Fibroblast of mammary gland (primary cell): Measurements from ENCODE around the gene PALM2AKAP2.

ENCODE experiments used
- DNase-seq: peaks from one replicate; pipeline ENCODE4 v3.0.0-alpha.2; 2010; ENCODE audit warnings: low read depth
- H3K4me3 ChIP-seq: 2 replicates; pipeline ENCODE4 v1.5.1; 2011; ENCODE audit warnings: low read depth, mild to moderate bottlenecking, low read length, moderate library complexity; ENCODE audit not compliant: control insufficient read depth
- TF ChIP-seq, protein P1 (sequence below): conservative IDR thresholded peaks from 2 replicates; pipeline ENCODE4 v1.5.1; 2011; ENCODE audit warnings: low read depth, low read length, inconsistent platforms; ENCODE audit not compliant: control insufficient read depth, insufficient read depth

Gene PALM2AKAP2

DNA sequence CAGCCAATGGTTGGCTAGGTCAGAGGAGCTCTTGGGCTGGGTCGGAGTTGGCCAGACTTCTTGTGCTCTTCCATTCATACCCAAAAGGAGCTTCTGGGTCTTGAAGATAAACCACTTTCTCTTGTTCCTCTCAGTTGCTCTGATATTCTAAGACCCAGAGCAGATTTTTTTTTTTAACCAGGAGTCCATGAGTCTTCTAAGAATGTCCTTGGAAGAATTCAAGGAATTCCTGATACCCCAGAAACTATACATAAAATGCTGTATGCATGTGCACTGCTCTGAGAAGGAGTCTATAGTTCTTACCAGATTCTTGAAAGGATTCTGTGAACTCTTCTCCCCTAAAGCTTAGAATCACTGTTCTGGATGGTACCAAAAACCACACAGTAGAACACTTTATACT lies 9.9 kb upstream of the PALM2AKAP2 start:
- no peak overlapping the region for H3K4me3 ChIP-seq
- DNase-seq = no peak
- TF ChIP-seq, protein P1, sequence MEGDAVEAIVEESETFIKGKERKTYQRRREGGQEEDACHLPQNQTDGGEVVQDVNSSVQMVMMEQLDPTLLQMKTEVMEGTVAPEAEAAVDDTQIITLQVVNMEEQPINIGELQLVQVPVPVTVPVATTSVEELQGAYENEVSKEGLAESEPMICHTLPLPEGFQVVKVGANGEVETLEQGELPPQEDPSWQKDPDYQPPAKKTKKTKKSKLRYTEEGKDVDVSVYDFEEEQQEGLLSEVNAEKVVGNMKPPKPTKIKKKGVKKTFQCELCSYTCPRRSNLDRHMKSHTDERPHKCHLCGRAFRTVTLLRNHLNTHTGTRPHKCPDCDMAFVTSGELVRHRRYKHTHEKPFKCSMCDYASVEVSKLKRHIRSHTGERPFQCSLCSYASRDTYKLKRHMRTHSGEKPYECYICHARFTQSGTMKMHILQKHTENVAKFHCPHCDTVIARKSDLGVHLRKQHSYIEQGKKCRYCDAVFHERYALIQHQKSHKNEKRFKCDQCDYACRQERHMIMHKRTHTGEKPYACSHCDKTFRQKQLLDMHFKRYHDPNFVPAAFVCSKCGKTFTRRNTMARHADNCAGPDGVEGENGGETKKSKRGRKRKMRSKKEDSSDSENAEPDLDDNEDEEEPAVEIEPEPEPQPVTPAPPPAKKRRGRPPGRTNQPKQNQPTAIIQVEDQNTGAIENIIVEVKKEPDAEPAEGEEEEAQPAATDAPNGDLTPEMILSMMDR = no peak

DNA sequence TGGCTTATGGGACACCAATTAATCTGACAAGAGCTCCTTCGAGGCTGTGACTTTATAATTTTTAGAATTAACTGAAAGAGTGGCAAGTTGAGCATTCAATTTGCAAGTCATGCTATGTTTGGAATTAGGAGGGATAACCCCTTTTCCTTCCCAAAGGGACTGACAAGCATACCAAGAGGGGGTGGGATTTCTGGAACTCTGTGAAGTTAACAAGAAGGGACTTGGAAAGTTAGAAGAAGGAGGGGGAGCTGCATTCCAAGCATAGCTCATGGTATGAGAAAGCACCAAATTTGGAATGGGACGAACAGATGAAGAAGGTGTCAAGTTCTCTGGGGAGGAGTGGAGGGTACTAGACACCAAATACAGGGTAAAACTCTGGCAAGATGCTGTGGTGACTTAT lies 8.9 kb upstream of the PALM2AKAP2 start:
- TF ChIP-seq, protein P1 = no peak
- no peak overlapping the region for H3K4me3 ChIP-seq
- DNase-seq = peak; percentile 46

DNA sequence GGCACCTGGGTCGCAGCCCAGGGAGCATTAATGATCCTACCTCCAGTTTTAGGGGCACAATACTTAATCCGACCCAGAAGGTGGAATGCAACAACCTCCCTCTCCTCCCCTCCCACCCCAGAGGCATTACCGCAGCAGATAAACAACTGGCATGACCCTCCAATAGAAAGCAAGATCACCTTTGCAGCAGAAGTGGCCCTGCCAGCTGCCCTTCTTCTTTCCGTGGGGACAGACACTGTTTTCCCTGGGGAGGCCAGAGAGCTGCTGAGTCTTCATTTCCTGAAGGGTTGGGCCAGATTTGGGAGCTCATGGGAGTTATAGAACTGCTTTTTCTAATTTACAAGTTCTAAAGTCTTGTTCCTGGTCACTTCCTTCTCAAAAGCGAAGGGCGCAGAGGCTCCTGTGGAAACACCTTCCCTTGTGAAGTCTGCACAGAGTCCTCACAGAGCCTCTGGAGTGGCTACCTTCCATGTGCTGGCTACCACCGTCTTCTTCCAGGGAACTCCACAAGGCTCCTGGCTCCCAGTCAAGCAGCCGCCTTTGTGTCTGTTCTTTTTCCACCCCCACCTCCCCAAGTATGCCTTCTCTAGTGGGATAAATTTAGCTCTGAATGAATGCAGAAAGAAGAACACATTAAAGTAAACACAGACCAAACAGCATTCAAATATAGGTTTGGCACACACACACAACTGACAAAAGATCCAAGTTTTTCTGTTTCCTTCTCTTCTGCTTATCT lies 8.0 kb upstream of the PALM2AKAP2 start:
- no peak overlapping the region for H3K4me3 ChIP-seq
- TF ChIP-seq, protein P1 = no peak
- peak; percentile 22 for DNase-seq

DNA sequence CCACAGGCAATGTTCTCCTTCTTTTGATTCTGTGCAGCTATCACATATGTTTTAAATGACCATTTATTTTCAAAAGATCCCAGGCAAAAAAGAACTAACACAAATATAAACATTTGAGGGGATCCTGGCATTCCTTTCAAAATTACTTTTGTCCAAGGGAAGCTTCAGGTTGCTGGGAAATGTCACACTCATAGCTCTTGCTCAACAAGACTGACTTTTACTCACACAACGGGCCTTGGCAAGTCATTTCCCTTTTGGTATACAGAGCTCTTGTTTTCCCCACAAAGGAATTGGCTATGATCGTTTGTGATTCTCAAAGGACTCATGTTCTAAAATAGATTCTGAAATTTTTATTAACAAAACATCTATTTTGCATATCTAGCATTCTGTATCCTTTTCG lies 4.5 kb upstream of the PALM2AKAP2 start:
- DNase-seq = peak; percentile 83
- TF ChIP-seq, protein P1 = no peak
- H3K4me3 ChIP-seq = no peak overlapping the region

- DNase-seq = no peak
- TF ChIP-seq, protein P1 = no peak
- H3K4me3 ChIP-seq = no peak overlapping the region
These were observed 3.6 kb upstream of the PALM2AKAP2 start for GRCh38 chr9:109776391-109776790.

- peak overlapping the region; percentile 73 for H3K4me3 ChIP-seq
- peak; percentile 33 for DNase-seq
These were observed 545 bp downstream of the PALM2AKAP2 start for GRCh38 chr9:109780453-109781033.

More at GRCh38 chr9:109780453-109781033, 545 bp downstream of the PALM2AKAP2 start:
- TF ChIP-seq, protein P1 = no peak
